DOHH2 (cell line): ENCODE measurements around the gene RAET1E.

ENCODE experiments used
- H3F3A ChIP-seq: fragments of 200-600 bp; sonication (generic), shearing (Covaris generic); 2 replicates; pipeline ENCODE4 v1.6.0; 2016; ENCODE audit warnings: antibody characterized with exemption, mild to moderate bottlenecking; ENCODE audit not compliant: control insufficient read depth, insufficient read depth
- H3K27ac ChIP-seq: fragments of 200-600 bp; sonication (generic); 2 replicates; pipeline ENCODE4 v1.5.1; 2014; ENCODE audit warnings: low read depth, mild to moderate bottlenecking, low read length, moderate library complexity
- H3K27me3 ChIP-seq: fragments of 200-600 bp; sonication (generic); 2 replicates; pipeline ENCODE4 v1.6.1; 2014; ENCODE audit warnings: mild to moderate bottlenecking, low read length, mixed read lengths; ENCODE audit not compliant: control insufficient read depth
- H3K36me3 ChIP-seq: fragments of 200-600 bp; sonication (generic); 2 replicates; pipeline ENCODE4 v1.6.1; 2014; ENCODE audit warnings: mild to moderate bottlenecking, low read length, moderate library complexity, mixed read lengths; ENCODE audit not compliant: control insufficient read depth
- H3K4me1 ChIP-seq: fragments of 200-600 bp; sonication (generic); 2 replicates; pipeline ENCODE4 v1.6.1; 2014; ENCODE audit warnings: mild to moderate bottlenecking, low read length, mixed read lengths; ENCODE audit not compliant: control insufficient read depth
- H3K4me2 ChIP-seq: fragments of 200-600 bp; sonication (generic); 2 replicates; pipeline ENCODE4 v1.6.0; 2014; ENCODE audit warnings: mild to moderate bottlenecking, low read length, moderate library complexity
- H3K4me3 ChIP-seq: fragments of 200-600 bp; sonication (generic); 2 replicates; pipeline ENCODE4 v1.5.1; 2014; ENCODE audit warnings: mild to moderate bottlenecking, low read length, mixed read lengths
- H3K79me2 ChIP-seq: fragments of 200-600 bp; sonication (generic); 2 replicates; pipeline ENCODE4 v1.6.1; 2014; ENCODE audit warnings: mild to moderate bottlenecking, low read length, mixed read lengths; ENCODE audit not compliant: control insufficient read depth
- H3K9me2 ChIP-seq: fragments of 200-600 bp; sonication (generic); replicated peaks from 2 replicates; pipeline ENCODE4 v1.6.1; 2014; ENCODE audit warnings: mild to moderate bottlenecking, low read length, mixed read lengths; ENCODE audit not compliant: control insufficient read depth
- H3K9me3 ChIP-seq: fragments of 200-600 bp; sonication (generic); 2 replicates; pipeline ENCODE4 v1.6.1; 2014; ENCODE audit warnings: antibody characterized with exemption, low read length, mixed read lengths; ENCODE audit not compliant: control insufficient read depth, insufficient read depth
- H4K20me1 ChIP-seq: fragments of 200-600 bp; sonication (generic); 2 replicates; pipeline ENCODE4 v1.6.0; 2014; ENCODE audit warnings: low read depth, mild to moderate bottlenecking, antibody characterized with exemption, low read length, moderate library complexity; ENCODE audit not compliant: control insufficient read depth, insufficient read depth
- EZH2phosphoT487 ChIP-seq: fragments of 200-600 bp; sonication (generic); IDR thresholded peaks from 2 replicates; pipeline ENCODE4 v1.6.1; 2017; ENCODE audit warnings: borderline replicate concordance, mild to moderate bottlenecking, antibody characterized with exemption, low read length, moderate library complexity, mixed read lengths
- TF ChIP-seq, protein P1 (sequence below): fragments of 200-600 bp; sonication (generic); IDR thresholded peaks from one replicate; pipeline ENCODE4 v1.5.1; 2014; ENCODE audit warnings: antibody characterized with exemption, mild to moderate bottlenecking, low read depth, low read length; ENCODE audit not compliant: poor library complexity, severe bottlenecking

The RAET1E gene

DNA sequence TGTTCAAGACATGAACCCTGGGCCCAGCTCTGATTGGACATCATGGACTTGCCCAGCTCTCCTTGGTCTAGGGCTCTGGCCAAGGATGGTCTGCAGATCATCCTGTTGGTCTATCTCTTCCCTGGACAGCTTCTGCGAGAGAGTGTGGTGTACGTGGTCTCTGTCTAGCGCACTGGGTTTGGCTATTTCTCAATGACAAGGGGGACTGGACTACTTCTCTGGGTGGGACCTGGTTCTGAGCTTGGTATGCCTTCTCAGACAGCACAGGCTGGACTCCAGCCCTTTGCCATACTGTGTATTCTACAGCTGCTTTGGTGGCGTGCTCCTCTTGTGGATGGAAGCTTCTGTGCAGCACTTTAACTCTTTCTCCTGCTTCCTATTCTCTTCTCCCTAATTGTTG is 8.5 kb upstream of the RAET1E start:
- H3K79me2 ChIP-seq = no peaks in the 10 kb centered on the region
- H4K20me1 ChIP-seq = no peaks in the 10 kb centered on the region
- no peaks in the 10 kb centered on the region for H3K4me1 ChIP-seq
- no peak overlapping the region for H3K4me2 ChIP-seq
- no peak overlapping the region for H3K27ac ChIP-seq
- no peaks in the 10 kb centered on the region for H3K36me3 ChIP-seq
- H3K4me3 ChIP-seq = no peak overlapping the region
- H3K9me3 ChIP-seq = peaks cover 16% of the 10 kb centered on the region
- peaks cover 4% of the 10 kb centered on the region; the same call in 1 of the 2 replicates for H3K27me3 ChIP-seq
- no peaks in the 10 kb centered on the region for H3F3A ChIP-seq
- H3K9me2 ChIP-seq = no peaks in the 10 kb centered on the region
- TF ChIP-seq, protein P1, sequence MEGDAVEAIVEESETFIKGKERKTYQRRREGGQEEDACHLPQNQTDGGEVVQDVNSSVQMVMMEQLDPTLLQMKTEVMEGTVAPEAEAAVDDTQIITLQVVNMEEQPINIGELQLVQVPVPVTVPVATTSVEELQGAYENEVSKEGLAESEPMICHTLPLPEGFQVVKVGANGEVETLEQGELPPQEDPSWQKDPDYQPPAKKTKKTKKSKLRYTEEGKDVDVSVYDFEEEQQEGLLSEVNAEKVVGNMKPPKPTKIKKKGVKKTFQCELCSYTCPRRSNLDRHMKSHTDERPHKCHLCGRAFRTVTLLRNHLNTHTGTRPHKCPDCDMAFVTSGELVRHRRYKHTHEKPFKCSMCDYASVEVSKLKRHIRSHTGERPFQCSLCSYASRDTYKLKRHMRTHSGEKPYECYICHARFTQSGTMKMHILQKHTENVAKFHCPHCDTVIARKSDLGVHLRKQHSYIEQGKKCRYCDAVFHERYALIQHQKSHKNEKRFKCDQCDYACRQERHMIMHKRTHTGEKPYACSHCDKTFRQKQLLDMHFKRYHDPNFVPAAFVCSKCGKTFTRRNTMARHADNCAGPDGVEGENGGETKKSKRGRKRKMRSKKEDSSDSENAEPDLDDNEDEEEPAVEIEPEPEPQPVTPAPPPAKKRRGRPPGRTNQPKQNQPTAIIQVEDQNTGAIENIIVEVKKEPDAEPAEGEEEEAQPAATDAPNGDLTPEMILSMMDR = no peak
- TF ChIP-seq EZH2phosphoT487 = no peak

GRCh38 chr6:149905911-149906371 is 8.0 kb upstream of the RAET1E start:
- H3K79me2 ChIP-seq = no peaks in the 10 kb centered on the region
- peaks cover 16% of the 10 kb centered on the region for H3K9me3 ChIP-seq
- no peaks in the 10 kb centered on the region for H3F3A ChIP-seq
- peaks cover 4% of the 10 kb centered on the region; the same call in 1 of the 2 replicates for H3K27me3 ChIP-seq
- H4K20me1 ChIP-seq = no peaks in the 10 kb centered on the region
- no peak overlapping the region for H3K27ac ChIP-seq
- TF ChIP-seq, protein P1 = no peak
- TF ChIP-seq EZH2phosphoT487 = no peak
- no peak overlapping the region for H3K4me2 ChIP-seq
- H3K9me2 ChIP-seq = no peaks in the 10 kb centered on the region
- H3K4me3 ChIP-seq = no peak overlapping the region
- no peaks in the 10 kb centered on the region for H3K36me3 ChIP-seq
- no peaks in the 10 kb centered on the region for H3K4me1 ChIP-seq

DNA sequence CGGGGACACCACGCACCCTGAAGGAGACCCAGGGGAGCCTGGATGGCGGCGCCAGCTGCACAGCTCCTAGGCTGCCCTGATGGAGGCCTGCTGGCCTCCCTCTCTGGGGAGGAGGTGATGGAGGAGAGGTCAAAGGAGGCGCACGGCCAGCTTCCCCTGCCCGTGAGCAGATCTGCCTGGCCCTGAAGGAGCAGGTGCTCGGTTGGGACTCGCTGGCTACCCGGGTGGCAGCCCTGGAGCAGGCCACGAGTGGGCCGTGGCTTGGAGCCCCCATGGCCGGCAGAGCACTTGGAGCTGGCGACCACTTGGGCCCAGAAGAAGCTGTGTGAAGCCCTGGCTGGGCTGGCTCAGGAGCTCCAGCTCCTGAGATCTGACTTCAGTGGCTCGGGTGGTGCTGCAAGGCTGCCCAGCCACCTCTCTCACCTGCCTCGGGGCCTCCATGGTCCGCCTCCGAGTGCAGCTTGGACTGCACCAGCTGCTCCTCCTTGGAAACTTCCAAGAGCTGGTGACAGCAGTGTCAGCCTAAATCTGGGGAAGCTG is 7.5 kb upstream of the RAET1E start:
- Histone ChIP-seq H3K27me3 (peaks cover 4% of the 10 kb centered on the region; the same call in 1 of the 2 replicates), H3K9me2 (no peaks in the 10 kb centered on the region), H3K4me2 (no peak overlapping the region), H3K4me1 (no peaks in the 10 kb centered on the region), H3K9me3 (peaks cover 16% of the 10 kb centered on the region), H3K36me3 (no peaks in the 10 kb centered on the region), H3F3A (no peaks in the 10 kb centered on the region), H3K27ac (no peak overlapping the region), H4K20me1 (no peaks in the 10 kb centered on the region), H3K4me3 (no peak overlapping the region), H3K79me2 (no peaks in the 10 kb centered on the region)
- TF ChIP-seq, protein P1 = no peak
- TF ChIP-seq EZH2phosphoT487 = no peak
